H1 (cell line): ENCODE data around the gene SCAF1. TPM values are rescaled to one million over a fixed set of nuclear protein-coding genes. Genes with fewer than 3 reads are reported as not detected.
A peak's percentile ranks its signal among the peaks of the same experiment; 100 is the strongest.

ENCODE experiments used
- BRCA1 ChIP-seq: IDR thresholded peaks from 2 replicates; pipeline ENCODE4 v1.6.1; 2012; ENCODE audit warnings: low read depth, low read length, improper control_type of control experiment
- CBX5 ChIP-seq: fragments of 300-800, 300-1000 bp; sonication (generic); IDR thresholded peaks from 2 replicates; pipeline ENCODE4 v1.7.1; 2016; ENCODE audit warnings: antibody characterized with exemption, low read length, low read depth
- CEBPB ChIP-seq: IDR thresholded peaks from 2 replicates; pipeline ENCODE4 v1.6.1; 2012; ENCODE audit warnings: low read depth, low read length
- CHD1 ChIP-seq: IDR thresholded peaks from 2 replicates; pipeline ENCODE4 v1.6.1; 2012; ENCODE audit warnings: low read depth, low read length, improper control_type of control experiment
- CREB1 ChIP-seq: IDR thresholded peaks from 2 replicates; pipeline ENCODE4 v1.6.1; 2012; ENCODE audit warnings: inconsistent platforms
- HDAC6 ChIP-seq: IDR thresholded peaks from one replicate; pipeline ENCODE4 v1.7.1; 2012; ENCODE audit warnings: low read depth, mild to moderate bottlenecking, inconsistent platforms, low read length, moderate library complexity
- JUND ChIP-seq: IDR thresholded peaks from 2 replicates; pipeline ENCODE4 v1.6.1; 2011; ENCODE audit warnings: mild to moderate bottlenecking, improper control_type of control experiment, low read length
- KDM1A ChIP-seq: fragments of 200-600, 300-600 bp; sonication (generic); IDR thresholded peaks from 2 replicates; pipeline ENCODE4 v1.7.1; 2016; ENCODE audit warnings: mild to moderate bottlenecking, low read length, borderline replicate concordance
- NANOG ChIP-seq: IDR thresholded peaks from 2 replicates; pipeline ENCODE4 v1.6.1; 2011; ENCODE audit warnings: low read length, low read depth, mild to moderate bottlenecking, inconsistent platforms; ENCODE audit not compliant: insufficient read depth, poor library complexity, severe bottlenecking
- NRF1 ChIP-seq: IDR thresholded peaks from 2 replicates; pipeline ENCODE4 v1.6.1; 2011; ENCODE audit warnings: mild to moderate bottlenecking, low read depth, low read length, improper control_type of control experiment
- POLR2A ChIP-seq, 2 experiments: IDR thresholded peaks; 1 replicate in 1 of 2; 2 replicates in 1 of 2; pipeline ENCODE4 v1.6.1; 2011; ENCODE audit warnings: low read depth in 2 of 2, low read length in 2 of 2, mild to moderate bottlenecking in 2 of 2; ENCODE audit errors: control extremely low read depth in 1 of 2
- POLR2AphosphoS5 ChIP-seq: IDR thresholded peaks from 2 replicates; pipeline ENCODE4 v1.6.1; 2011; ENCODE audit warnings: low read depth, low read length
- POU5F1 ChIP-seq: IDR thresholded peaks from 2 replicates; pipeline ENCODE4 v1.6.1; 2011; ENCODE audit warnings: low read depth, mild to moderate bottlenecking, low read length, moderate library complexity
- RXRA ChIP-seq: IDR thresholded peaks from 2 replicates; pipeline ENCODE4 v1.6.1; 2011; ENCODE audit warnings: low read depth, mild to moderate bottlenecking, low read length, moderate library complexity; ENCODE audit not compliant: insufficient read depth
- SIRT6 ChIP-seq: IDR thresholded peaks from one replicate; pipeline ENCODE4 v1.7.1; 2012; ENCODE audit warnings: low read length, inconsistent platforms
- SIX5 ChIP-seq: IDR thresholded peaks from 2 replicates; pipeline ENCODE4 v1.6.1; 2011; ENCODE audit warnings: mild to moderate bottlenecking, low read depth, low read length
- SRF ChIP-seq: IDR thresholded peaks from 2 replicates; pipeline ENCODE4 v1.6.1; 2011; ENCODE audit warnings: mild to moderate bottlenecking, low read depth, low read length, moderate library complexity
- TAF1 ChIP-seq: IDR thresholded peaks from 2 replicates; pipeline ENCODE4 v1.6.1; 2011; ENCODE audit warnings: mild to moderate bottlenecking, low read depth, low read length
- TEAD4 ChIP-seq: IDR thresholded peaks from 2 replicates; pipeline ENCODE4 v1.6.1; 2012; ENCODE audit warnings: low read depth, low read length, inconsistent platforms, mixed read lengths
- polyA plus RNA-seq, 7 experiments: library from polyadenylated mRNA; depleted of rRNA in 3 of 7; stranded (reverse) in 5 of 7; unstranded in 2 of 7; fragments of >200 nt in 5 of 7; fragments of 200-250 nt in 2 of 7; gene quantifications; 1 replicate in 5 of 7; 2 replicates in 1 of 7; 4 replicates in 1 of 7; pipeline versions ENCODE4 v1.2.1 to v1.2.3, GENCODE V29; 2011 to 2013; ENCODE audit warnings: missing spikeins in 2 of 7, mixed read lengths in 2 of 7
- total RNA-seq: library from RNA; stranded (reverse); fragmentation: NEBNext Ultra II Directional; extraction: Animal tissue kit (Norgen Biotek cat#: 25700); gene quantifications from 2 replicates; pipeline ENCODE4 v1.2.1, GENCODE V29; 2021

SCAF1 gene
- total and polyA plus RNA-seq, 2 of the 8 experiments (the other 6 are each of a cell fraction or from before 2014, with no cell fraction given) = 9.7 to 81.7 TPM

GRCh38 chr19:49592486-49593232, 49.4 kb upstream of the SCAF1 start (continued):
- TF ChIP-seq TEAD4 (no peak), POLR2A (IDR thresholded peaks at IDR 0.05; ENCODE audit: control extremely low read depth in 1 of 2, low read depth in 2 of 2, low read length in 2 of 2) (peak in 1 of 2 experiments; percentile 62; a peak in 2 of 3 replicates), TAF1 (no peak), SIX5 (no peak), KDM1A (no peak), SIRT6 (no peak), NANOG (no peak), POU5F1 (no peak), RXRA (no peak), NRF1 (no peak), BRCA1 (no peak), CBX5 (no peak), HDAC6 (no peak), CREB1 (no peak), CHD1 (no peak), CEBPB (no peak), SRF (no peak), POLR2AphosphoS5 (no peak; the same call in 1 of the 2 replicates), JUND (no peak)
